ENCODE data around the gene ADAMTS13. TPM values are rescaled to one million over a fixed set of nuclear protein-coding genes. Genes with fewer than 3 reads are reported as not detected.

Gene ADAMTS13
- total and polyA plus RNA-seq, 2 donors (not counting 3 experiments of a cell fraction or from before 2014, with no cell fraction given), result 1.5 to 2.5 TPM

DNA sequence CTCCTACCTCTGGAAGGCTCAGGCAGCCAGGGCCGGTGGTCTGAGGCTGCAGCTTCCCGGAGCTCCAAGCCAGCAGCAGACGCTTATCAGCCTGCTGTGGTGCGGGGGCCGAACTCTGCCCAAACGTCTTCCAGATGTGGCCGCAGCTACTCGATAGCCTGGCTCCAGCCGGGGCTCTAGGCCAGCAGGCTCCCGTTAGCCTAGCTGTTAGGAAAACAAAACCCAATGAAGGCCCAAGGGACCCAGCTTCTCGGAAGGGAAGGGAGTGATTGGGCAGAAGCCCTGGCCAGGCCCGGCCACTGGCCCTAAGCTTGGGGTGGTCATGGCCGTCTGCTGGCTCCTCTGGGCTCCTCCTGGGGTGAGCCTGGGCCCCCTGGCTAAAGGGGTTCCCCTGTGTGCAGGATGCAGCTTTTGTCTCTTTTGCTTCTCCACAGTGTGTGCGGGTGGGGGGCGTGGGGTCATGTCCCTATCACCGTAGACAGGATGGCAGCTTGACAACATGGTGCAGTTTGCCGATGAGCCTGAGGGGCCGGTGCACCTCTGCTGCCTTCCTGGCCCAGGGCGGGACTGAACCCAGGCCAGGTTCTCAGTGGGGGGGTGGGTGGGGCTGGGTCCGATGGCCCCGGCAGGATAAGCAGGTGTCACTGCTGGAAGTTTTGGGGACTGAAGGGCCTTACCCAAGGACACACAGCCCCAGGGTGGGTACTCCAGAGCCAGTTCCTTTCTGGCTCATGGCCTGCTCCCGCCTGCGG is 83.9 kb downstream of the ADAMTS13 start:
- ChIA-PET POLR2A (no interaction called here), CTCF (interaction anchor here (0.7 kb wide), 1 partner anchor 10 kb away, joined by 3 read pairs; no protein-coding TSS in a partner anchor)
- H4K20me1 ChIP-seq (replicated peaks; ENCODE audit: control insufficient read depth, extremely low read depth, insufficient read depth, low read length), result no peaks in the 10 kb centered on the region
- H3K4me3 ChIP-seq (replicated peaks in 1 of 3; ENCODE audit: insufficient read depth in 1 of 3, low read depth in 1 of 3, low read length in 3 of 3), result no peak overlapping the region
- no TSS peak for BruUV-seq (replicated peaks)
- H3K9me3 ChIP-seq (replicated peaks; ENCODE audit: control insufficient read depth, insufficient read depth, low read length), result no peaks in the 10 kb centered on the region
- H3K4me2 ChIP-seq (ENCODE audit: insufficient read depth, low read length), result no peak overlapping the region
- DNase-seq (ENCODE audit: low read depth, low spot score), result no peak
- H3K79me2 ChIP-seq (ENCODE audit: control insufficient read depth, insufficient read depth, low read length), result no peaks in the 10 kb centered on the region
- H3K36me3 ChIP-seq (ENCODE audit: control insufficient read depth in 2 of 2, extremely low read depth in 1 of 2, insufficient read depth in 2 of 2, low read length in 2 of 2), result no peaks in the 10 kb centered on the region
- dilution Hi-C loops (cut with MboI; ENCODE audit: extremely low pct_ligation_motif_present, low sequenced_read_pairs) (no loop called here), intact Hi-C loops (cut with micrococcal nuclease) (no loop called here)
- FAIRE-seq, result no peak
- H3K27ac ChIP-seq (ENCODE audit: insufficient read depth, low read depth, low read length), result no peak overlapping the region
- TF ChIP-seq POLR2AphosphoS5 (IDR thresholded peaks at IDR 0.05; ENCODE audit: insufficient read depth, low read depth, low read length) (no peak), EZH2 (IDR thresholded peaks at IDR 0.05; ENCODE audit: borderline replicate concordance, low read depth, low read length, severe bottlenecking) (no peak), JUN (IDR thresholded peaks at IDR 0.05; ENCODE audit: borderline replicate concordance, insufficient read depth, insufficient read length, low read depth) (no peak), MYC (IDR thresholded peaks at IDR 0.05; ENCODE audit: low read depth, low read length) (no peak), GATA2 (IDR thresholded peaks at IDR 0.05; ENCODE audit: insufficient read depth, insufficient read length, low read depth, low read length) (no peak), POLR2A (IDR thresholded peaks at IDR 0.05; ENCODE audit: low read depth, low read length) (no peak), FOS (IDR thresholded peaks at IDR 0.05; ENCODE audit: borderline replicate concordance, insufficient read depth, low read length) (no peak)
- TF ChIP-seq, protein P1, sequence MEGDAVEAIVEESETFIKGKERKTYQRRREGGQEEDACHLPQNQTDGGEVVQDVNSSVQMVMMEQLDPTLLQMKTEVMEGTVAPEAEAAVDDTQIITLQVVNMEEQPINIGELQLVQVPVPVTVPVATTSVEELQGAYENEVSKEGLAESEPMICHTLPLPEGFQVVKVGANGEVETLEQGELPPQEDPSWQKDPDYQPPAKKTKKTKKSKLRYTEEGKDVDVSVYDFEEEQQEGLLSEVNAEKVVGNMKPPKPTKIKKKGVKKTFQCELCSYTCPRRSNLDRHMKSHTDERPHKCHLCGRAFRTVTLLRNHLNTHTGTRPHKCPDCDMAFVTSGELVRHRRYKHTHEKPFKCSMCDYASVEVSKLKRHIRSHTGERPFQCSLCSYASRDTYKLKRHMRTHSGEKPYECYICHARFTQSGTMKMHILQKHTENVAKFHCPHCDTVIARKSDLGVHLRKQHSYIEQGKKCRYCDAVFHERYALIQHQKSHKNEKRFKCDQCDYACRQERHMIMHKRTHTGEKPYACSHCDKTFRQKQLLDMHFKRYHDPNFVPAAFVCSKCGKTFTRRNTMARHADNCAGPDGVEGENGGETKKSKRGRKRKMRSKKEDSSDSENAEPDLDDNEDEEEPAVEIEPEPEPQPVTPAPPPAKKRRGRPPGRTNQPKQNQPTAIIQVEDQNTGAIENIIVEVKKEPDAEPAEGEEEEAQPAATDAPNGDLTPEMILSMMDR (IDR thresholded peaks at IDR 0.05; ENCODE audit: extremely low read depth in 1 of 2, insufficient read depth in 1 of 2, low read depth in 1 of 2, low read length in 2 of 2), result no peak
- TF ChIP-seq, protein P2, sequence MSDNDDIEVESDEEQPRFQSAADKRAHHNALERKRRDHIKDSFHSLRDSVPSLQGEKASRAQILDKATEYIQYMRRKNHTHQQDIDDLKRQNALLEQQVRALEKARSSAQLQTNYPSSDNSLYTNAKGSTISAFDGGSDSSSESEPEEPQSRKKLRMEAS (IDR thresholded peaks at IDR 0.05; ENCODE audit: insufficient read depth, insufficient read length), result no peak
- H3K9me1 ChIP-seq (replicated peaks; ENCODE audit: control insufficient read depth, extremely low read depth, insufficient read depth, low read length), result no peaks in the 10 kb centered on the region
- no peak overlapping the region for H3K9ac ChIP-seq (replicated peaks; ENCODE audit: extremely low read depth, insufficient read depth, low read length)
- H3K27me3 ChIP-seq (ENCODE audit: control insufficient read depth in 2 of 2, insufficient read depth in 2 of 2, low read length in 2 of 2), result peaks cover 0 to 3% of the 10 kb centered on the region in 2 experiments
- H2AFZ ChIP-seq (ENCODE audit: low read depth, low read length), result no peak overlapping the region
- no peaks in the 10 kb centered on the region for H3K4me1 ChIP-seq (ENCODE audit: control insufficient read depth, extremely low read depth, insufficient read depth, low read length)

All from endothelial cell of umbilical vein (primary cell).